GM21381 (cell line): Measurements from ENCODE around the gene KCNQ1.
"Not testable (repeated sequence)": the region's sequence is repeated elsewhere in the genome, so short reads cannot be mapped to it uniquely, and the experiment has no call there.

Experiments
- ATAC-seq: cut with Tn5 transposase; IDR thresholded peaks from one replicate; pipeline ENCODE4 v1.9.1; 2021; ENCODE audit warnings: mild to moderate bottlenecking, moderate library complexity; ENCODE audit not compliant: unreplicated experiment

KCNQ1 gene

GRCh38 chr11:2471048-2471803 lies 26.4 kb downstream of the KCNQ1 start:
- ATAC-seq = no peak

- no peak for ATAC-seq
Observed at GRCh38 chr11:2471804-2472096, 26.9 kb downstream of the KCNQ1 start.

- no peak for ATAC-seq
Observed at GRCh38 chr11:2472428-2473186, 27.8 kb downstream of the KCNQ1 start.

GRCh38 chr11:2473361-2474058 lies 28.7 kb downstream of the KCNQ1 start:
- ATAC-seq = no peak

GRCh38 chr11:2474059-2474901 lies 29.5 kb downstream of the KCNQ1 start:
- no peak for ATAC-seq

GRCh38 chr11:2475136-2475918 lies 30.5 kb downstream of the KCNQ1 start:
- ATAC-seq = no peak

- ATAC-seq = no peak
Observed at GRCh38 chr11:2477254-2477653, 32.4 kb downstream of the KCNQ1 start.

- no peak for ATAC-seq
Observed at GRCh38 chr11:2477936-2478335, 33.1 kb downstream of the KCNQ1 start.

- not testable (repeated sequence) for ATAC-seq
Observed at GRCh38 chr11:2480067-2480873, 35.5 kb downstream of the KCNQ1 start.

- ATAC-seq = no peak
Observed at GRCh38 chr11:2480874-2481220, 36.0 kb downstream of the KCNQ1 start.

GRCh38 chr11:2481253-2481652 lies 36.4 kb downstream of the KCNQ1 start:
- ATAC-seq = no peak

GRCh38 chr11:2482204-2482603 lies 37.4 kb downstream of the KCNQ1 start:
- ATAC-seq = no peak

- no peak for ATAC-seq
Observed at GRCh38 chr11:2482745-2483144, 37.9 kb downstream of the KCNQ1 start.

GRCh38 chr11:2483426-2483825 lies 38.6 kb downstream of the KCNQ1 start:
- ATAC-seq = no peak

GRCh38 chr11:2484576-2485125 lies 39.8 kb downstream of the KCNQ1 start:
- ATAC-seq = no peak

- ATAC-seq = no peak
Observed at GRCh38 chr11:2488004-2488403, 43.2 kb downstream of the KCNQ1 start.

- ATAC-seq = no peak
Observed at GRCh38 chr11:2489083-2489482, 44.3 kb downstream of the KCNQ1 start.

- ATAC-seq = not testable (repeated sequence)
Observed at GRCh38 chr11:2497951-2498350, 53.1 kb downstream of the KCNQ1 start.

- ATAC-seq = no peak
Observed at GRCh38 chr11:2498750-2499149, 53.9 kb downstream of the KCNQ1 start.
